ENCODE measurements around the gene BRINP2. TPM values are rescaled to one million over a fixed set of nuclear protein-coding genes. Genes with fewer than 3 reads are reported as not detected.

BRINP2 gene
- total RNA-seq, 4 donors from 2014 or later = not detected

DNA sequence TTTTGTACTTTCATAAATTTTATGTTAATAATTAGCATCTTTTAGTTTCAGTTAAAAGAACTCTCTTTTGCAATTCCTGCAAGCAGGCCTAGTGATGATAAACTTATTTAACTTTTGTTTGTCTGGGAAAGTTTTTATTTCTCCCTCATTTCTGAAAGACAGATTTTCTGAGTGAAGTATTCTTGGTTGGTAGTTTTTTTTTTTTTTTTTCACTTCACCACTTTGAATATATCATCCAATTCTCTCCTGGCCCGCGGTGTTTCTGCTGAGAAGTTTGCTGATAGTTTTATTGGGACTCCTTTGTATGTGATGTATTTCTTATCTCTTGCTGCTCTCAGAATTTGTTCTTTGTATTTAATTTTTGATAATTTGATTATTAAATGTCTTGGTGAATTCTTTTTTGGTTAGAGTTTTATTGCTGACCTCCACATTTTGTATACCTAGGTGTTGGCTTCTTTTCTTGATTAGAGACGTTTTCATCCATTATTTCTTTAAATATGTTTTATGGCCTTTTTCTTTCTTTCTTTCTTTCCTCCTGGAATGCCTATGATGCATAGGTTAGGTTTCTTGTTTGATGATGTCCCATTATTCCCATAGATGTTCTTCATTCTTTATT lies 45.9 kb downstream of the BRINP2 start:
- no peak for DNase-seq
- intact Hi-C loops (cut with DNase I) = no loop called here
- Histone ChIP-seq H3K4me1 (no peaks in the 10 kb centered on the region), H3K27ac (no peak overlapping the region), H3K36me3 (no peaks in the 10 kb centered on the region), H3K27me3 (no peaks in the 10 kb centered on the region), H3K4me3 (replicated peaks in 1 of 3) (no peak overlapping the region), H3K9me3 (no peaks in the 10 kb centered on the region)
- 74 to 95% methylated on average over 3 of the region's 3 CpGs for WGBS, 2 donors
- TF ChIP-seq, protein P1, sequence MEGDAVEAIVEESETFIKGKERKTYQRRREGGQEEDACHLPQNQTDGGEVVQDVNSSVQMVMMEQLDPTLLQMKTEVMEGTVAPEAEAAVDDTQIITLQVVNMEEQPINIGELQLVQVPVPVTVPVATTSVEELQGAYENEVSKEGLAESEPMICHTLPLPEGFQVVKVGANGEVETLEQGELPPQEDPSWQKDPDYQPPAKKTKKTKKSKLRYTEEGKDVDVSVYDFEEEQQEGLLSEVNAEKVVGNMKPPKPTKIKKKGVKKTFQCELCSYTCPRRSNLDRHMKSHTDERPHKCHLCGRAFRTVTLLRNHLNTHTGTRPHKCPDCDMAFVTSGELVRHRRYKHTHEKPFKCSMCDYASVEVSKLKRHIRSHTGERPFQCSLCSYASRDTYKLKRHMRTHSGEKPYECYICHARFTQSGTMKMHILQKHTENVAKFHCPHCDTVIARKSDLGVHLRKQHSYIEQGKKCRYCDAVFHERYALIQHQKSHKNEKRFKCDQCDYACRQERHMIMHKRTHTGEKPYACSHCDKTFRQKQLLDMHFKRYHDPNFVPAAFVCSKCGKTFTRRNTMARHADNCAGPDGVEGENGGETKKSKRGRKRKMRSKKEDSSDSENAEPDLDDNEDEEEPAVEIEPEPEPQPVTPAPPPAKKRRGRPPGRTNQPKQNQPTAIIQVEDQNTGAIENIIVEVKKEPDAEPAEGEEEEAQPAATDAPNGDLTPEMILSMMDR (IDR thresholded peaks at IDR 0.05) = no peak
- no peak for TF ChIP-seq POLR2A (IDR thresholded peaks at IDR 0.05)

DNA sequence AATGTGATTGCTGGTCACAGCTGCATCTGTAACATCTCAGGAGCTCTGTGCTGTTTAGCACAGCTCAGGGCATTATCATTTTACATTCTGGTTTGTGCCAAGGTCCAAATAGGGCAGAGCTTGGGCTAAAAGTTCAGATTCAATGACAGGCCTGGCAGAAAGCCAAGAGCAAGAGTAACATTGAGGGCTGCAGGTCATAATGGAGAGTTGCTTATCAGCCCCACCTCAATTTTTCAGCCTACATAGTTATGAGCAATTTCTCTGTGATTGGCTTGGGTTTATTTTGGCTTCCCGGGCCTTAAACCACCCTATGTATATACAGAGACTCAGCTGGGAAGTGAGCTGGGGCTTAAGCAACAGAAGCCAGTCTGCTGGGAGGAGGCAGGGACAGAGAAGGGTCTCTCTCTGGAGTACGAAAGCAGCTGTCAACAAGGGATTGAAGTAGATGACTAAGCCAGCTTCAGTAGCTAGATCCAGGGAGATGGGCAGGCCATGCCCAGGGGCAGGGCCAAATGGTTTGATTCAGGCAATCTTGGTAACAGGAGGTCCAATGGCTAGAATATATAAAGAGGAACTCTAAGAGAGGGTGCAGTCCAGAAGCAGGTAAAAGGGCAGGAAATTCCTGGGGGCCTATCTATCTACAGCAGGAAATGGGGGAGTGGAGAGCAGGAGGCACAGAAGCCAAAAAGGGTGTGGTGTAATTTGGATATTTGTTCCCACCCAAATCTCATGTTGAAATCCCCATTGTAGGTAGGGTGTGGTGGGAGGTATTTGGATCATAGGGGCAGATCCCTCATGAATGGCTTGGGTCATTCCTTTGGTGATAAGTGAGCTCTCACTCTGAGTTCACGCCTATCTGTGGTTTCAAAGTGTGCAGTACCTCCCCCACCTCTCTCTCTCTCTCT lies 49.0 kb downstream of the BRINP2 start:
- 74 to 81% methylated on average over 3 of the region's 3 CpGs for WGBS, 2 donors

GRCh38 chr1:177223359-177223758 lies 52.6 kb downstream of the BRINP2 start:
- WGBS, 2 donors = 90 to 92% methylated on average over 2 of the region's 2 CpGs
- H3K4me3 ChIP-seq (replicated peaks in 1 of 3) = no peak overlapping the region
- intact Hi-C loops (cut with DNase I) = no loop called here
- H3K9me3 ChIP-seq = no peaks in the 10 kb centered on the region
- TF ChIP-seq, protein P1 (IDR thresholded peaks at IDR 0.05) = no peak
- no peak for TF ChIP-seq POLR2A (IDR thresholded peaks at IDR 0.05)
- no peaks in the 10 kb centered on the region for H3K36me3 ChIP-seq
- H3K4me1 ChIP-seq = peaks cover 0 to 6% of the 10 kb centered on the region in 2 donors
- no peak for DNase-seq
- H3K27me3 ChIP-seq = no peaks in the 10 kb centered on the region
- H3K27ac ChIP-seq = no peak overlapping the region

More for the DNA sequence above, 49.0 kb downstream of the BRINP2 start:
- TF ChIP-seq, protein P1 (IDR thresholded peaks at IDR 0.05) = no peak
- TF ChIP-seq POLR2A (IDR thresholded peaks at IDR 0.05) = no peak
- no peak overlapping the region for H3K27ac ChIP-seq
- intact Hi-C loops (cut with DNase I) = no loop called here
- H3K9me3 ChIP-seq = no peaks in the 10 kb centered on the region
- H3K4me3 ChIP-seq (replicated peaks in 1 of 3) = no peak overlapping the region
- H3K27me3 ChIP-seq = no peaks in the 10 kb centered on the region
- H3K36me3 ChIP-seq = no peaks in the 10 kb centered on the region
- DNase-seq = no peak
- H3K4me1 ChIP-seq = no peaks in the 10 kb centered on the region

- Histone ChIP-seq H3K27ac (no peak overlapping the region), H3K4me1 (peaks cover 0 to 6% of the 10 kb centered on the region in 2 donors), H3K27me3 (no peaks in the 10 kb centered on the region), H3K36me3 (no peaks in the 10 kb centered on the region), H3K9me3 (no peaks in the 10 kb centered on the region), H3K4me3 (replicated peaks in 1 of 3) (no peak overlapping the region)
- WGBS, 2 donors = 81 to 83% methylated on average over 6 to 8 of the region's 8 CpGs
- DNase-seq = no peak
- intact Hi-C loops (cut with DNase I) = no loop called here
- no peak for TF ChIP-seq POLR2A (IDR thresholded peaks at IDR 0.05)
- TF ChIP-seq, protein P1 (IDR thresholded peaks at IDR 0.05) = no peak
Observed at GRCh38 chr1:177227978-177228692, 57.4 kb downstream of the BRINP2 start.

Data from thyroid gland (tissue), 4 donors.